H9 (cell line): ENCODE data around the gene OGFOD1. TPM values are rescaled to one million over a fixed set of nuclear protein-coding genes. Genes with fewer than 3 reads are reported as not detected.

Experiments
- DNase-seq: peaks from one replicate; pipeline ENCODE4 v3.0.0-alpha.2; 2017
- H2AFZ ChIP-seq: one replicate; pipeline ENCODE4 v1.6.1; 2013; ENCODE audit warnings: mild to moderate bottlenecking, low read length, control low read depth, moderate library complexity
- H2AK5ac ChIP-seq: 2 replicates; pipeline ENCODE4 v1.6.1; 2013; ENCODE audit warnings: low read length, control low read depth, mixed read lengths; ENCODE audit not compliant: insufficient read length
- H2BK120ac ChIP-seq: one replicate; pipeline ENCODE4 v1.6.1; 2013; ENCODE audit warnings: low read depth, mild to moderate bottlenecking, low read length, control low read depth, inconsistent platforms; ENCODE audit not compliant: poor library complexity, severe bottlenecking
- H2BK12ac ChIP-seq: 2 replicates; pipeline ENCODE4 v1.6.1; 2013; ENCODE audit warnings: low read length, control low read depth, mixed read lengths, low read depth; ENCODE audit not compliant: insufficient read length
- H2BK15ac ChIP-seq: 2 replicates; pipeline ENCODE4 v1.6.1; 2013; ENCODE audit warnings: low read depth, low read length, control low read depth
- H2BK20ac ChIP-seq: one replicate; pipeline ENCODE4 v1.6.1; 2013; ENCODE audit warnings: low read depth, mild to moderate bottlenecking, low read length, control low read depth, inconsistent platforms; ENCODE audit not compliant: poor library complexity, severe bottlenecking
- H2BK5ac ChIP-seq: 2 replicates; pipeline ENCODE4 v1.6.1; 2013; ENCODE audit warnings: low read length, control low read depth, mixed read lengths; ENCODE audit not compliant: insufficient read length
- H3K14ac ChIP-seq: 2 replicates; pipeline ENCODE4 v1.6.1; 2013; ENCODE audit warnings: low read length, control low read depth; ENCODE audit not compliant: insufficient read depth
- H3K18ac ChIP-seq: 2 replicates; pipeline ENCODE4 v1.6.1; 2013; ENCODE audit warnings: low read depth, mild to moderate bottlenecking, mixed read lengths, low read length, control low read depth; ENCODE audit not compliant: insufficient read length
- H3K23ac ChIP-seq: 2 replicates; pipeline ENCODE4 v1.6.1; 2013; ENCODE audit warnings: low read length, control low read depth, mixed read lengths, low read depth; ENCODE audit not compliant: insufficient read length
- H3K23me2 ChIP-seq: 2 replicates; pipeline ENCODE4 v1.6.1; 2013; ENCODE audit warnings: low read depth, mild to moderate bottlenecking, mixed read lengths, low read length, control low read depth; ENCODE audit not compliant: insufficient read length, poor library complexity, severe bottlenecking
- H3K27ac ChIP-seq: 2 replicates; pipeline ENCODE4 v1.5.1; 2013; ENCODE audit warnings: low read length, control low read depth, mixed read lengths, low read depth; ENCODE audit not compliant: insufficient read length
- H3K27me3 ChIP-seq: 2 replicates; pipeline ENCODE4 v1.6.1; 2013; ENCODE audit warnings: low read length, control low read depth, inconsistent platforms; ENCODE audit not compliant: insufficient read depth
- H3K4ac ChIP-seq: 2 replicates; pipeline ENCODE4 v1.6.1; 2013; ENCODE audit warnings: low read depth, mild to moderate bottlenecking, control low read depth, inconsistent platforms, low read length, moderate library complexity
- H3K4me1 ChIP-seq: 2 replicates; pipeline ENCODE4 v1.6.1; 2013; ENCODE audit warnings: low read length, control low read depth, inconsistent platforms; ENCODE audit not compliant: insufficient read depth
- H3K4me2 ChIP-seq: 2 replicates; pipeline ENCODE4 v1.6.1; 2013; ENCODE audit warnings: low read length, control low read depth, mixed read lengths; ENCODE audit not compliant: insufficient read length, insufficient read depth
- H3K56ac ChIP-seq: 2 replicates; pipeline ENCODE4 v1.6.1; 2013; ENCODE audit warnings: low read depth, mild to moderate bottlenecking, mixed read lengths, low read length, control low read depth; ENCODE audit not compliant: insufficient read length
- H3K79me1 ChIP-seq: 2 replicates; pipeline ENCODE4 v1.6.1; 2013; ENCODE audit warnings: low read depth, mild to moderate bottlenecking, moderate library complexity, low read length, control low read depth, inconsistent platforms; ENCODE audit not compliant: insufficient read depth, poor library complexity, severe bottlenecking
- H3K79me2 ChIP-seq: 2 replicates; pipeline ENCODE4 v1.6.1; 2013; ENCODE audit warnings: low read length, control low read depth, inconsistent platforms; ENCODE audit not compliant: insufficient read depth
- H3K9ac ChIP-seq: 2 replicates; pipeline ENCODE4 v1.6.1; 2013; ENCODE audit warnings: low read length, control low read depth, mixed read lengths; ENCODE audit not compliant: insufficient read length; ENCODE audit errors: extremely low read depth
- H3K9me3 ChIP-seq: one replicate; pipeline ENCODE4 v1.6.1; 2013; ENCODE audit warnings: low read depth, low read length, inconsistent platforms; ENCODE audit not compliant: control insufficient read depth
- H3T11ph ChIP-seq: one replicate; pipeline ENCODE4 v1.6.1; 2013; ENCODE audit warnings: mild to moderate bottlenecking, low read length, control low read depth, inconsistent platforms
- H4K20me1 ChIP-seq: one replicate; pipeline ENCODE4 v1.6.1; 2013; ENCODE audit not compliant: control insufficient read depth, insufficient read length, insufficient read depth
- H4K5ac ChIP-seq: 2 replicates; pipeline ENCODE4 v1.6.1; 2013; ENCODE audit warnings: low read depth, mild to moderate bottlenecking, mixed read lengths, low read length, control low read depth; ENCODE audit not compliant: insufficient read length
- H4K8ac ChIP-seq: replicated peaks from 2 replicates; pipeline ENCODE4 v1.6.1; 2013; ENCODE audit warnings: low read length, control low read depth, mixed read lengths, low read depth; ENCODE audit not compliant: insufficient read length
- H4K91ac ChIP-seq: 2 replicates; pipeline ENCODE4 v1.6.1; 2013; ENCODE audit warnings: low read depth, mild to moderate bottlenecking, moderate library complexity, mixed read lengths, low read length, control low read depth; ENCODE audit not compliant: insufficient read length
- H3K27ac Mint-ChIP-seq, 3 experiments: 2 replicates in 2 of 3; 3 replicates in 1 of 3; pipeline ENCODE4 v1.8.0; 2020 to 2021; ENCODE audit warnings: mixed read lengths in 3 of 3, mild to moderate bottlenecking in 1 of 3, moderate library complexity in 1 of 3
- H3K27me3 Mint-ChIP-seq: 2 replicates; pipeline ENCODE4 v1.8.0; 2021; ENCODE audit warnings: low read depth, mild to moderate bottlenecking, moderate library complexity, mixed read lengths
- H3K36me3 Mint-ChIP-seq, 3 experiments: 2 replicates in 2 of 3; 3 replicates in 1 of 3; pipeline ENCODE4 v1.8.0; 2020 to 2021; ENCODE audit warnings: low read depth in 3 of 3, mixed read lengths in 3 of 3; ENCODE audit not compliant: insufficient read depth in 1 of 3
- H3K4me1 Mint-ChIP-seq, 2 experiments: 2 replicates each; pipeline ENCODE4 v1.8.0; 2020; ENCODE audit warnings: mixed read lengths in 2 of 2
- H3K4me3 Mint-ChIP-seq, 2 experiments: 2 replicates in 1 of 2; 3 replicates in 1 of 2; pipeline ENCODE4 v1.8.0; 2020 to 2021; ENCODE audit warnings: mild to moderate bottlenecking in 2 of 2, mixed read lengths in 2 of 2, moderate library complexity in 1 of 2
- H3K9me3 Mint-ChIP-seq, 2 experiments: 2 replicates in 1 of 2; 3 replicates in 1 of 2; pipeline ENCODE4 v1.8.0; 2020; ENCODE audit warnings: mild to moderate bottlenecking in 2 of 2, mixed read lengths in 2 of 2, moderate library complexity in 1 of 2
- CTCF ChIP-seq: fragments of 200-600 bp; sonication (generic); conservative IDR thresholded peaks from 3 replicates; pipeline ENCODE4 v1.8.0; 2021; ENCODE audit warnings: antibody characterized with exemption, mild to moderate bottlenecking
- WGBS: extraction: QIAGEN DNeasy Blood & Tissue Kit; methylation state at CpG from one replicate; pipeline ENCODE4 v1.1.7; 2013; ENCODE audit warnings: missing lambda C conversion rate, low lambda C conversion rate, mixed read lengths; ENCODE audit not compliant: insufficient read length; ENCODE audit errors: extremely low coverage; 5-methylcytosine and 5-hydroxymethylcytosine counted together
- total RNA-seq: library from RNA; stranded (reverse); gene quantifications from 2 replicates; pipeline ENCODE4 v1.2.1, GENCODE V29; 2021

The OGFOD1 gene
- total RNA-seq, 1 experiment from 2014 or later = 66.5 TPM

- peaks cover 14% of the 10 kb centered on the region for H3K27me3 Mint-ChIP-seq
- Histone ChIP-seq H3K23ac (no peak overlapping the region), H3K9me3 (no peaks in the 10 kb centered on the region), H3K4me1 (peaks cover 10% of the 10 kb centered on the region; the same call in 1 of the 2 replicates), H2AFZ (no peak overlapping the region), H3K18ac (no peak overlapping the region), H4K20me1 (no peaks in the 10 kb centered on the region), H3K23me2 (peaks cover 7% of the 10 kb centered on the region), H2BK12ac (no peak overlapping the region), H4K91ac (no peak overlapping the region), H3K9ac (no peak overlapping the region), H4K8ac (no peak overlapping the region), H2BK5ac (no peak overlapping the region), H3K4me2 (no peak overlapping the region), H3K79me1 (no peaks in the 10 kb centered on the region), H2BK20ac (no peak overlapping the region), H3K14ac (no peak overlapping the region), H3K27me3 (no peaks in the 10 kb centered on the region; the same call in 1 of the 2 replicates), H3K27ac (no peak overlapping the region), H2AK5ac (no peak overlapping the region), H3T11ph (no peak overlapping the region), H4K5ac (no peak overlapping the region), H3K79me2 (peaks cover 2% of the 10 kb centered on the region; the same call in 1 of the 2 replicates), H2BK120ac (no peak overlapping the region), H2BK15ac (no peak overlapping the region), H3K4ac (no peak overlapping the region), H3K56ac (no peak overlapping the region)
- peak; percentile 24; the same call in 1 of the 3 replicates for TF ChIP-seq CTCF
- no peaks in the 10 kb centered on the region; a peak in 2 of 7 replicates for H3K36me3 Mint-ChIP-seq
- 0 out of 7 replicates have a peak overlapping the region, but pooled peaks of 2 of the 3 experiments have one; percentile 9 to 49 for H3K27ac Mint-ChIP-seq
- H3K9me3 Mint-ChIP-seq = no peaks in the 10 kb centered on the region
- no peak for DNase-seq
- H3K4me1 Mint-ChIP-seq = peaks cover 43 to 51% of the 10 kb centered on the region in 2 experiments
- no CpG with 5 or more reads among the region's 8 CpGs for WGBS
- no peak overlapping the region for H3K4me3 Mint-ChIP-seq
Observed at GRCh38 chr16:56419740-56420548, 31.4 kb upstream of the OGFOD1 start.
